GM12872 (cell line): Measurements from ENCODE around the gene ADAMTS3.

Experiments used
- TF ChIP-seq, protein P1 (sequence below): IDR thresholded peaks from 3 replicates; pipeline ENCODE4 v1.5.1; 2011; ENCODE audit warnings: low read depth, mild to moderate bottlenecking, low read length, moderate library complexity; ENCODE audit not compliant: insufficient read depth

Gene ADAMTS3

DNA sequence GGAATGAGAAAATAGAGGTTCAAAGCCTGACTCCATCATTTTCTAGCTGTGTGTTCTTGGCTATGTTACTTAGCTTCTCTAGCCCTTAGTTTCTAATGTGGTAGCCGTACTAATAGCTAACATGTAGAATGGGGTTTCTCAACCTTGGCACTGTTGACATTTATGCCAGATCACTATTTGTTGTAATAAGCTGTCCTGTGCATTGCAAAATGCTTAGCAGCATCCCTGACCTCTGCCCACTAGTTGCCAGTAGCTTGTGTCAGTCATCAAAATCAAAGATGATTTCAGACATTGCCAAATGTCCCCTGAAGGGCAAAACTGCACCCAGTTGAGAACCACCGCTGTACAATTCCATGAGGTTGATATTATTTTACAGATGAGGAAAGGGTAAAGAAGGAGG lies 18.3 kb upstream of the ADAMTS3 start:
- TF ChIP-seq, protein P1, sequence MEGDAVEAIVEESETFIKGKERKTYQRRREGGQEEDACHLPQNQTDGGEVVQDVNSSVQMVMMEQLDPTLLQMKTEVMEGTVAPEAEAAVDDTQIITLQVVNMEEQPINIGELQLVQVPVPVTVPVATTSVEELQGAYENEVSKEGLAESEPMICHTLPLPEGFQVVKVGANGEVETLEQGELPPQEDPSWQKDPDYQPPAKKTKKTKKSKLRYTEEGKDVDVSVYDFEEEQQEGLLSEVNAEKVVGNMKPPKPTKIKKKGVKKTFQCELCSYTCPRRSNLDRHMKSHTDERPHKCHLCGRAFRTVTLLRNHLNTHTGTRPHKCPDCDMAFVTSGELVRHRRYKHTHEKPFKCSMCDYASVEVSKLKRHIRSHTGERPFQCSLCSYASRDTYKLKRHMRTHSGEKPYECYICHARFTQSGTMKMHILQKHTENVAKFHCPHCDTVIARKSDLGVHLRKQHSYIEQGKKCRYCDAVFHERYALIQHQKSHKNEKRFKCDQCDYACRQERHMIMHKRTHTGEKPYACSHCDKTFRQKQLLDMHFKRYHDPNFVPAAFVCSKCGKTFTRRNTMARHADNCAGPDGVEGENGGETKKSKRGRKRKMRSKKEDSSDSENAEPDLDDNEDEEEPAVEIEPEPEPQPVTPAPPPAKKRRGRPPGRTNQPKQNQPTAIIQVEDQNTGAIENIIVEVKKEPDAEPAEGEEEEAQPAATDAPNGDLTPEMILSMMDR: no peak

DNA sequence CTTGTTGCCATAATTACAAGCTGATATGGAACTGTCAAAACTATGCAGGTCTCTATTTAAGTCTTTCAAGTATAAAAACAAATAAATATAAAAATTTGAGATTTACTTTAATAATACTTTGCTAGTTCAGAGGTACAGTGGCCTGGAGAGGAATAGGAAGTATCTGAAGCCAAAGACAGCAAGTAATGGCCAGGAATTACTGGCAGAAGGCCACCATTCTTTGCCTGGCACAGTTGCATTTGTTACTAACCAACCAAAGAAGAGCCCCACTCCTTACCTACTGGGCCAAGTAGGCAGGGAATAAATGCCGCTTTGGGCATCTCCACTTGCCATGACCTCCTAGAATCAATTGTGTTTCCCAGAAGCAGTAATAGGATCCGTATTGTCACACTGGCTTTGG lies 13.8 kb upstream of the ADAMTS3 start:
- TF ChIP-seq, protein P1: no peak

DNA sequence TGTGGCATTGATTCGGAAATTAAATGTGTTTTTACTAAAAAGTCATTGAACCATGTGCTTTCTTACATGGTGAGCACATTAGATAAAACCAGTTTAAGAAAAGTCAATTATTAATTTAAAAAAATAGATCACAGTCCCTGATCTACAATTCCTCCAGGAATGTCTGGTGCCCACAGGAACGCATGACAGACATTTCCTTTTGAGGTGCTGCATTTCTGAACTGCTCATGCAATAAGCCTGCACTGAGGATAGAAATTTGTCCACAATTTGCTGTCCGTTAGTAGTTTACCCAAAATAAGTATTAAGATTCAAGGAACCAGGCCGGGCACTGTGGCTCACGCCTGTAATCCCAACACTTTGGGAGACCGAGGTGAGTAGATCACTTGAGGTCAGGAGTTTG lies 8.2 kb upstream of the ADAMTS3 start:
- TF ChIP-seq, protein P1: no peak

DNA sequence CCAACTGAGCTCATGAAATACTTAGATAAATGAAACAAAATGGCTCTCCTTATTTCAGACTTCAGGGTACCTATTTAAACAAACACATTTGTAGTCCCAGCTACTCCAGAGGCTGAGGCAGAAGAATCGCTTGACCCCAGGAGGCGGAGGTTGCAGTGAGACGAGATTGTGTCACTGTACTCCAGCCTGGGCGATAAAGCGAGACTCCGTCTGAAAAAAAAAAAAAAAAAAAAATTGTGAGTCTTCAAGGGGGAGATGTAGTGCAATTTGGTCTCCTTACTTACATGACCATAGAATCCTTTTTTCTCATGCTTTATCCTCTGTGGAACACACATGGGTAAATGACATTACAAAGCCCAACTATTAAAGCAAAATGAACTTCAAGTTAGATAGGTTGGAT lies 2.3 kb upstream of the ADAMTS3 start:
- TF ChIP-seq, protein P1: no peak

DNA sequence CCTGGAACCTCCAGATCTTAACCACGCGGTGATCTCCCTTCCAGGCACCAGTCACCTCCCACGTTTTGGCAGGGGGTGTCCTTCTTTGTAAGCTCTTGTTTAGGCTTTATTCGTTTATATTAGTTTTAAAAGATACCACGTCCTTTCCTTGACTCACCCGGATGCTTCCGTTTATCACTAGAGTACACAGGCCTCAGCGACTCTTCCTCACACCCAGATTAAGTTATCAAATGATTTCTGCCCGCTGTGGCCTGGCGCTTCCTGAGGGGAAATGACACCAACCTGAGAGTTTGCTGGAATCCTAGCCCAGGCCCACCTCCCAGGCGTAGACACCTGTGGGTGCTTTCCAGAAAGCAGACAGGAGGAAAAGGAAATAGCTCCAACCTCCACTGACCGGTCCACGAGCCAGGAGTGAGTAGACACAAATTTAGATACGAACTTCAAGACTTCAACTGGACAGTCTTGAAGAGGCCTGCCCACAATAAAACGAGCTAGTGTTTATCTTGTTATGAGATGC lies 756 bp upstream of the ADAMTS3 start:
- TF ChIP-seq, protein P1: no peak

DNA sequence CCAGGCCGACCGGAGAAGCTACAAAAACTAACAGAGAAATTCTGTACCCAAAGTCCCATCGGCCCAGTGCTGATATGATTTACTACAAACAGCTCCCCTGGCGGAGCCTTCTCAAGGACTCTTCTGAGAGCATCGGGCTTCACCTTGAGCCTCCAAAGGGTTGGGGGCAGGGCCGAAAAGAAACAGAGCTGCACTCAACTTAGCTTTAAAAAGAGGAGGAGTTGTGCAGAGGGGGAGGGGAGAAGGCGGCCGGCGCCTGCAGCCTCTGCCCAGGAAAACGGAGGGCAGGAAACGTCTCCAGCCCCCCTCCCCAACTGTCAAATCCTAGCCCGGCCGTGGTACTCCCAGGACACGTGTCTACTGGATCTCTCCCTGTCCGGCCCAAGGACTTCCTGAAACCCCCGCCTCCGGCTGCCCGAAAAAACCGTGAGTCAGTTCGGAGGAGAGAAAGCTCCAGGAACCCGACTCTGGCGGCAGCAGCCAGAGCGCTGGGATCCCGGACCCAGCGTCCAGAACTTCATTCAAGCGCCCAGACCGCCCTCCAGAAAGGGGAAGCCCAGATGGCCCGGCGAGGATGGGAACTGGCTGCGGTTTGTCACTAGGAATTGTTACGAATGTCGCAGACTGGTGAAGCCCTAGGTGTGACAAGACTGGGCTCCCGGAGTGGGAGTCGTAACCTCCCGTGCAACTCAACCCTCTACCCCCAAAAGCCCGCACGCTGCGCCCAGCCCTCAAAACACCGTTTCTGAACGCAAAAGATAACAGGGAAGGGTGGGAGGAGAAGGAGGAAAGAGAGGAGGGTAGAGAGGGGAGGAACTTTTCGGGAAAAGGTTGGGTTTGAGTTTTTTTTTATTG lies 973 bp downstream of the ADAMTS3 start:
- TF ChIP-seq, protein P1: 0 out of 3 replicates have a peak, but pooled peaks have one; percentile 12

DNA sequence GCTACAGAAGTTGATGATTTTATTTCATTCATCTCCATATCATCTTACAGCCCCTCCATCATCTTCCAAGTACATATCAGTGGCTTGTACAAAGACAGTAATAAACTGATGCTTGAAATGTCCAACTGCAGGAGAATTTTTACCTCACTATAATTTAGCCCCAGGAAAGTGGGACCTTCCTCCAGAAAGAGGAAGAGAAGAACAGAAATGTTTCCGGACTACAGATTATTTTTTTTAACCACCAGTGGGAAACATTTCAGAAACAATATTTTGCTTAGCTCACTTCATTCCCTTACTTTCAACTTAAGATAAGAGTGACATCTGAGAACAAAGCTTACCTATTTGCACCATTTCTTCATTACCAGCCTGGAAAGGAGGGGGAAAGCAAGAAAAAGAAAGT lies 2.0 kb downstream of the ADAMTS3 start:
- TF ChIP-seq, protein P1: no peak
